Measurements from ENCODE around the gene TSSK2. TPM values are rescaled to one million over a fixed set of nuclear protein-coding genes. Genes with fewer than 3 reads are reported as not detected.
A peak's percentile ranks its signal among the peaks of the same experiment; 100 is the strongest.

The TSSK2 gene
- polyA plus RNA-seq, 1 donor (not counting 4 experiments of a cell fraction or from before 2014, with no cell fraction given): not detected

GRCh38 chr22:19108807-19109197, 22.3 kb upstream of the TSSK2 start:
- H4K20me1 ChIP-seq (ENCODE audit: control insufficient read depth, extremely low read depth, insufficient read depth, low read length): peaks cover 46% of the 10 kb centered on the region
- H3K36me3 ChIP-seq (ENCODE audit: control insufficient read depth in 2 of 2, extremely low read depth in 1 of 2, insufficient read depth in 2 of 2, low read length in 2 of 2): peaks cover 6 to 12% of the 10 kb centered on the region in 2 experiments
- H3K27me3 ChIP-seq (ENCODE audit: control insufficient read depth, extremely low read depth, insufficient read depth, low read length): no peaks in the 10 kb centered on the region
- peak overlapping the region; percentile 44 for H3K27ac ChIP-seq (ENCODE audit: control insufficient read depth, insufficient read depth, low read length)
- DNase-seq (ENCODE audit: low read depth, low spot score) (no peak), FAIRE-seq (no peak)
- peaks cover 89% of the 10 kb centered on the region for H3K79me2 ChIP-seq (ENCODE audit: control insufficient read depth, insufficient read depth, low read length)
- H3K4me1 ChIP-seq (ENCODE audit: control insufficient read depth, extremely low read depth, insufficient read depth, low read length): peaks cover 19% of the 10 kb centered on the region
- no peak overlapping the region for H3K9ac ChIP-seq (ENCODE audit: control insufficient read depth, extremely low read depth, insufficient read depth, low read length)
- dilution Hi-C loops (cut with MboI; ENCODE audit: extremely low pct_ligation_motif_present, low sequenced_read_pairs): no loop called here
- peaks cover 2% of the 10 kb centered on the region for H3K9me1 ChIP-seq (ENCODE audit: control insufficient read depth, extremely low read depth, insufficient read depth, low read length)
- TF ChIP-seq CTCF (optimal IDR thresholded peaks at IDR 0.05 in 1 of 3, IDR thresholded peaks at IDR 0.05 in 1 of 3, conservative IDR thresholded peaks at IDR 0.05 in 1 of 3; ENCODE audit: extremely low read depth in 1 of 3, insufficient read depth in 2 of 3, low read length in 3 of 3) (no peak), EZH2 (IDR thresholded peaks at IDR 0.05; ENCODE audit: low read length) (no peak)
- peak overlapping the region; percentile 8 for H3K4me2 ChIP-seq (ENCODE audit: control insufficient read depth, extremely low read depth, insufficient read depth, low read depth, low read length)
- H3K9me3 ChIP-seq (ENCODE audit: control insufficient read depth, low read depth, low read length): no peaks in the 10 kb centered on the region
- H3K4me3 ChIP-seq (ENCODE audit: control insufficient read depth in 2 of 3, extremely low read depth in 1 of 3, insufficient read depth in 2 of 3, low read depth in 1 of 3, low read length in 3 of 3): no peak overlapping the region
- no peak overlapping the region for H2AFZ ChIP-seq (ENCODE audit: control insufficient read depth, low read length)

GRCh38 chr22:19109198-19110063, 21.7 kb upstream of the TSSK2 start:
- Histone ChIP-seq H2AFZ (ENCODE audit: control insufficient read depth, low read length) (no peak overlapping the region), H4K20me1 (ENCODE audit: control insufficient read depth, extremely low read depth, insufficient read depth, low read length) (peaks cover 40% of the 10 kb centered on the region), H3K9me1 (ENCODE audit: control insufficient read depth, extremely low read depth, insufficient read depth, low read length) (peaks cover 2% of the 10 kb centered on the region), H3K27ac (ENCODE audit: control insufficient read depth, insufficient read depth, low read length) (peak overlapping the region; percentile 44), H3K9me3 (ENCODE audit: control insufficient read depth, low read depth, low read length) (no peaks in the 10 kb centered on the region), H3K27me3 (ENCODE audit: control insufficient read depth, extremely low read depth, insufficient read depth, low read length) (no peaks in the 10 kb centered on the region), H3K4me2 (ENCODE audit: control insufficient read depth, extremely low read depth, insufficient read depth, low read depth, low read length) (peak overlapping the region; percentile 17), H3K36me3 (ENCODE audit: control insufficient read depth in 2 of 2, extremely low read depth in 1 of 2, insufficient read depth in 2 of 2, low read length in 2 of 2) (peaks cover 6 to 15% of the 10 kb centered on the region in 2 experiments), H3K4me3 (ENCODE audit: control insufficient read depth in 2 of 3, extremely low read depth in 1 of 3, insufficient read depth in 2 of 3, low read depth in 1 of 3, low read length in 3 of 3) (peak overlapping the region in 1 of 3 experiments; percentile 15), H3K9ac (ENCODE audit: control insufficient read depth, extremely low read depth, insufficient read depth, low read length) (peak overlapping the region; percentile 15), H3K4me1 (ENCODE audit: control insufficient read depth, extremely low read depth, insufficient read depth, low read length) (peaks cover 19% of the 10 kb centered on the region), H3K79me2 (ENCODE audit: control insufficient read depth, insufficient read depth, low read length) (peaks cover 87% of the 10 kb centered on the region)
- no peak for TF ChIP-seq CTCF (optimal IDR thresholded peaks at IDR 0.05 in 1 of 3, IDR thresholded peaks at IDR 0.05 in 1 of 3, conservative IDR thresholded peaks at IDR 0.05 in 1 of 3; ENCODE audit: extremely low read depth in 1 of 3, insufficient read depth in 2 of 3, low read length in 3 of 3)
- no peak for TF ChIP-seq EZH2 (IDR thresholded peaks at IDR 0.05; ENCODE audit: low read length)
- dilution Hi-C loops (cut with MboI; ENCODE audit: extremely low pct_ligation_motif_present, low sequenced_read_pairs): no loop called here
- FAIRE-seq: peak; percentile 71
- no peak for DNase-seq (ENCODE audit: low read depth, low spot score)

Data from keratinocyte (primary cell).